Measurements from ENCODE around the gene KLHDC4. TPM values are rescaled to one million over a fixed set of nuclear protein-coding genes. Genes with fewer than 3 reads are reported as not detected.

The KLHDC4 gene
- total and polyA plus RNA-seq, 10 of the 15 experiments (the other 5 are each of a cell fraction or from before 2014, with no cell fraction given) = 0.80 to 62.1 (median 32.8) TPM

- WGBS (ENCODE audit: insufficient coverage, insufficient replicate concordance, low lambda C conversion rate, missing lambda C conversion rate) = 98% methylated on average over 20 of the region's 20 CpGs
- CTCF ChIA-PET = no interaction called here
Observed at GRCh38 chr16:87694441-87695125, 71.2 kb downstream of the KLHDC4 start.

More at GRCh38 chr16:87694441-87695125, 71.2 kb downstream of the KLHDC4 start:
- H4K20me1 ChIP-seq (ENCODE audit: control insufficient read depth, insufficient read depth) = no peaks in the 10 kb centered on the region
- ChIA-PET RAD21 (ENCODE audit: unreplicated experiment) (no interaction called here), POLR2A (no interaction called here), SMC1A (ENCODE audit: uncharacterized antibody, unreplicated experiment) (no interaction called here)
- H3K79me2 ChIP-seq (ENCODE audit: control insufficient read depth, insufficient read depth, low read length) = no peaks in the 10 kb centered on the region
- DNase-seq (ENCODE audit: low read depth, low spot score) (no peak), FAIRE-seq (no peak), ATAC-seq (no peak)
- H3K36me3 ChIP-seq (ENCODE audit: control insufficient read depth in 2 of 2, insufficient read depth in 2 of 2, low read length in 1 of 2) = peaks cover 6 to 8% of the 10 kb centered on the region in 2 experiments; a peak in 3 of 4 replicates
- peaks cover 19% of the 10 kb centered on the region for H3K4me1 ChIP-seq (ENCODE audit: control insufficient read depth, insufficient read depth, low read length)
- H3K27ac ChIP-seq (ENCODE audit: control insufficient read depth, insufficient read depth) = no peak overlapping the region
- H3K4me3 ChIP-seq = no peak overlapping the region
- TF ChIP-seq KDM1A (IDR thresholded peaks at IDR 0.05; ENCODE audit: borderline replicate concordance) (no peak), SIX5 (IDR thresholded peaks at IDR 0.05; ENCODE audit: low read depth, low read length, severe bottlenecking) (no peak), HDAC2 (IDR thresholded peaks at IDR 0.05) (no peak), CBFB (IDR thresholded peaks at IDR 0.05; ENCODE audit: low read depth) (no peak), RB1 (IDR thresholded peaks at IDR 0.05; ENCODE audit: borderline replicate concordance) (no peak), ZNF217 (IDR thresholded peaks at IDR 0.05) (no peak), CHD2 (IDR thresholded peaks at IDR 0.05; ENCODE audit: borderline replicate concordance, low read depth, low read length) (no peak), ZBED1 (IDR thresholded peaks at IDR 0.05; ENCODE audit: borderline replicate concordance) (no peak), YY1 (IDR thresholded peaks at IDR 0.05; ENCODE audit: low read depth, low read length) (no peak), ELK1 (IDR thresholded peaks at IDR 0.05; ENCODE audit: low read depth, low read length) (no peak), POLR2AphosphoS5 (IDR thresholded peaks at IDR 0.05; ENCODE audit: low read length) (no peak), ESRRA (IDR thresholded peaks at IDR 0.05; ENCODE audit: low read length) (no peak), MXI1 (IDR thresholded peaks at IDR 0.05; ENCODE audit: low read depth, low read length) (no peak), EZH2 (IDR thresholded peaks at IDR 0.05; ENCODE audit: borderline replicate concordance, control insufficient read depth, low read depth, low read length) (no peak), HDAC6 (IDR thresholded peaks at IDR 0.05; ENCODE audit: unreplicated experiment) (no peak), LARP7 (IDR thresholded peaks at IDR 0.05) (no peak), CREM (IDR thresholded peaks at IDR 0.05; ENCODE audit: low read depth) (no peak)
- no peak overlapping the region for H2AFZ ChIP-seq (ENCODE audit: control insufficient read depth, low read depth, low read length)
- no peaks in the 10 kb centered on the region for H3K27me3 ChIP-seq (replicated peaks in 1 of 2; ENCODE audit: control insufficient read depth in 2 of 2, insufficient read depth in 2 of 2, low read length in 1 of 2)
- no peak overlapping the region for H3K9ac ChIP-seq (ENCODE audit: control insufficient read depth, insufficient read depth, low read length)
- intact Hi-C loops (cut with micrococcal nuclease; ENCODE audit: unreplicated experiment) = no loop called here
- no peaks in the 10 kb centered on the region for H3K9me3 ChIP-seq (replicated peaks; ENCODE audit: control insufficient read depth, insufficient read depth, low read length)
- in situ Hi-C loops (cut with MboI) = no loop called here
- no TSS peak for BruUV-seq (replicated peaks)
- no peak overlapping the region for H3K4me2 ChIP-seq (ENCODE audit: control insufficient read depth, insufficient read depth)

All from GM12878 (cell line).